HepG2 (cell line): Measurements from ENCODE around the gene CUEDC2. TPM values are rescaled to one million over a fixed set of nuclear protein-coding genes. Genes with fewer than 3 reads are reported as not detected.

Experiments used
- DR1 ChIP-seq: sonication (generic); formaldehyde crosslinking; IDR thresholded peaks from 2 replicates; pipeline ENCODE4 v1.8.0; 2021; ENCODE audit warnings: mild to moderate bottlenecking, missing genetic modification reagents, inconsistent platforms
- GTF3A ChIP-seq: sonication (generic); formaldehyde crosslinking; conservative IDR thresholded peaks from 2 replicates; pipeline ENCODE4 v1.4.0; 2020; ENCODE audit warnings: mild to moderate bottlenecking, missing genetic modification reagents
- PAF1 ChIP-seq: IDR thresholded peaks from 2 replicates; pipeline ENCODE4 v1.6.1; 2016; ENCODE audit warnings: missing genetic modification reagents, missing compliant biosample characterization
- SIX4 ChIP-seq: sonication (generic); formaldehyde crosslinking; IDR thresholded peaks from 2 replicates; pipeline ENCODE4 v1.4.0; 2020; ENCODE audit warnings: missing genetic modification reagents
- ZNF543 ChIP-seq: sonication (generic); formaldehyde crosslinking; IDR thresholded peaks from 2 replicates; pipeline ENCODE4 v1.4.0; 2020; ENCODE audit warnings: mild to moderate bottlenecking, missing genetic modification reagents
- ZNF563 ChIP-seq: sonication (generic); formaldehyde crosslinking; IDR thresholded peaks from 2 replicates; pipeline ENCODE4 v1.8.0; 2022; ENCODE audit warnings: mild to moderate bottlenecking, moderate library complexity, missing genetic modification reagents
- ZNF780A ChIP-seq: sonication (generic); formaldehyde crosslinking; IDR thresholded peaks from 2 replicates; pipeline ENCODE4 v1.8.0; 2022; ENCODE audit warnings: mild to moderate bottlenecking, missing genetic modification reagents, moderate library complexity
- polyA plus RNA-seq, 8 experiments: library from polyadenylated mRNA; depleted of rRNA in 3 of 8; stranded (reverse) in 7 of 8; unstranded in 1 of 8; fragments of >200 nt; fragmentation: Illumina TruSeq in 4 of 8; extraction: Trizol in 4 of 8; gene quantifications; 2 replicates each; pipeline versions ENCODE4 v1.2.1 to v1.2.3, GENCODE V29; 2011 to 2016; ENCODE audit warnings: low read depth in 4 of 8, missing spikeins in 1 of 8, mixed read lengths in 1 of 8; ENCODE audit not compliant: insufficient read depth in 1 of 8
- total RNA-seq, 5 experiments: library from RNA; depleted of rRNA; stranded (reverse); fragments of >200 nt; fragmentation: Illumina TruSeq; extraction: Trizol; gene quantifications; 2 replicates each; pipeline ENCODE4 v1.2.3, GENCODE V29; 2016; ENCODE audit warnings: low read depth in 1 of 5
- TF ChIP-seq, protein P1 (sequence below): IDR thresholded peaks from 2 replicates; pipeline ENCODE4 v1.6.1; 2012; ENCODE audit warnings: inconsistent platforms
- TF ChIP-seq, protein P2 (sequence below): sonication (generic); formaldehyde crosslinking; IDR thresholded peaks from 2 replicates; pipeline ENCODE4 v1.5.0; 2020; ENCODE audit warnings: missing genetic modification reagents
- TF ChIP-seq, protein P3 (sequence below): sonication (generic); formaldehyde crosslinking; IDR thresholded peaks from 2 replicates; pipeline ENCODE4 v1.9.0; 2021; ENCODE audit warnings: missing genetic modification reagents, borderline replicate concordance

CUEDC2 gene
- total and polyA plus RNA-seq, 2 of the 13 experiments (the other 11 are each of a cell fraction or from before 2014, with no cell fraction given): 13.1 to 18.4 TPM

DNA sequence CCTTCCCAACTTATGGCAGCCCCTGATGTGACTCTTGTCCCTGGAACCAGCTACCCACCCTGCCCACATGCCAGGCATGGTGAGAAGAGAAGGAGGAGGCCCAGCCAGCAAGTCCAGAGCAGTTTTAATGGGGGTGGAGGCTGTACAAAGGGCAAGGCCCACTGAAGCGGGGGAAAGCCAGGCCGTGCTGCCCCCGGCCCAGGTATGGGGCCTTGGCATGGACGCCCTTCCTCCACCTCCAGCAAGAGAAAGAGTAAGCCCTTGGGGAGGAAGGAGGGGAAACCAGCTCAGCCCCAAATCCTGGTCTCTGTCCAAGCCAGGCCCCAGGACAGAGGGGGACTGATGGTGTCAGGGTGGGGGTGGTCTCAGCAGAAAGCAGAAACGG is 29.9 kb downstream of the CUEDC2 start (continued):
- TF ChIP-seq, protein P1, sequence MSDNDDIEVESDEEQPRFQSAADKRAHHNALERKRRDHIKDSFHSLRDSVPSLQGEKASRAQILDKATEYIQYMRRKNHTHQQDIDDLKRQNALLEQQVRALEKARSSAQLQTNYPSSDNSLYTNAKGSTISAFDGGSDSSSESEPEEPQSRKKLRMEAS: no peak
- TF ChIP-seq GTF3A (CRISPR knock-in tag) (no peak), ZNF563 (CRISPR knock-in tag) (no peak), ZNF543 (CRISPR knock-in tag) (no peak), SIX4 (CRISPR knock-in tag) (no peak), DR1 (CRISPR knock-in tag) (no peak), PAF1 (CRISPR knock-in tag) (no peak), ZNF780A (no peak)
- TF ChIP-seq, protein P2, sequence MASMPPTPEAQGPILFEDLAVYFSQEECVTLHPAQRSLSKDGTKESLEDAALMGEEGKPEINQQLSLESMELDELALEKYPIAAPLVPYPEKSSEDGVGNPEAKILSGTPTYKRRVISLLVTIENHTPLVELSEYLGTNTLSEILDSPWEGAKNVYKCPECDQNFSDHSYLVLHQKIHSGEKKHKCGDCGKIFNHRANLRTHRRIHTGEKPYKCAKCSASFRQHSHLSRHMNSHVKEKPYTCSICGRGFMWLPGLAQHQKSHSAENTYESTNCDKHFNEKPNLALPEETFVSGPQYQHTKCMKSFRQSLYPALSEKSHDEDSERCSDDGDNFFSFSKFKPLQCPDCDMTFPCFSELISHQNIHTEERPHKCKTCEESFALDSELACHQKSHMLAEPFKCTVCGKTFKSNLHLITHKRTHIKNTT (CRISPR knock-in tag): no peak
- TF ChIP-seq, protein P3, sequence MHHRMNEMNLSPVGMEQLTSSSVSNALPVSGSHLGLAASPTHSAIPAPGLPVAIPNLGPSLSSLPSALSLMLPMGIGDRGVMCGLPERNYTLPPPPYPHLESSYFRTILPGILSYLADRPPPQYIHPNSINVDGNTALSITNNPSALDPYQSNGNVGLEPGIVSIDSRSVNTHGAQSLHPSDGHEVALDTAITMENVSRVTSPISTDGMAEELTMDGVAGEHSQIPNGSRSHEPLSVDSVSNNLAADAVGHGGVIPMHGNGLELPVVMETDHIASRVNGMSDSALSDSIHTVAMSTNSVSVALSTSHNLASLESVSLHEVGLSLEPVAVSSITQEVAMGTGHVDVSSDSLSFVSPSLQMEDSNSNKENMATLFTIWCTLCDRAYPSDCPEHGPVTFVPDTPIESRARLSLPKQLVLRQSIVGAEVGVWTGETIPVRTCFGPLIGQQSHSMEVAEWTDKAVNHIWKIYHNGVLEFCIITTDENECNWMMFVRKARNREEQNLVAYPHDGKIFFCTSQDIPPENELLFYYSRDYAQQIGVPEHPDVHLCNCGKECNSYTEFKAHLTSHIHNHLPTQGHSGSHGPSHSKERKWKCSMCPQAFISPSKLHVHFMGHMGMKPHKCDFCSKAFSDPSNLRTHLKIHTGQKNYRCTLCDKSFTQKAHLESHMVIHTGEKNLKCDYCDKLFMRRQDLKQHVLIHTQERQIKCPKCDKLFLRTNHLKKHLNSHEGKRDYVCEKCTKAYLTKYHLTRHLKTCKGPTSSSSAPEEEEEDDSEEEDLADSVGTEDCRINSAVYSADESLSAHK: no peak
